ENCODE data around the gene RBBP8NL. TPM values are rescaled to one million over a fixed set of nuclear protein-coding genes. Genes with fewer than 3 reads are reported as not detected.

Gene RBBP8NL
- total RNA-seq, 8 experiments from 2014 or later, result 0.05 to 0.24 (median 0.17) TPM; not detected in 4

GRCh38 chr20:62388839-62389600, 38.3 kb downstream of the RBBP8NL start:
- Histone ChIP-seq H3K4me1 (replicated peaks in 1 of 2) (peaks cover 9 to 15% of the 10 kb centered on the region in 2 donors), H3K4me3 (peak overlapping the region in 1 of 5 donors; percentile 79), H3K27ac (no peak overlapping the region)
- WGBS, 10 experiments, result 20 to 100% (median 88%) methylated on average over 1 to 9 of the region's 11 CpGs; no CpG with 5 or more reads in 2 of the 10 experiments
- no peak for ATAC-seq (replicated peaks in 6 of 8)
- in situ Hi-C loops (cut with MboI; ENCODE audit: low pct_unique_long_range_greater_than_20kb in 2 of 9, low sequenced_read_pairs in 9 of 9, unreplicated experiment in 9 of 9), result loop anchor here in 3 of 9 experiments (10.0 to 25.0 kb wide), 3 partner anchors 84 to 202 kb away; partner anchors contain the start of genes ADRM1 (in 1 of the 3) and MTG2 (in 1 of the 3)

- peak overlapping the region; percentile 79 to 97 (median 87) for H3K4me3 ChIP-seq
- ATAC-seq (replicated peaks in 6 of 8), result no peak
- H3K4me1 ChIP-seq (replicated peaks in 1 of 2), result peaks cover 9 to 15% of the 10 kb centered on the region in 2 donors
- H3K27ac ChIP-seq, result peak overlapping the region in 1 of 2 donors; percentile 91
- in situ Hi-C loops (cut with MboI; ENCODE audit: low pct_unique_long_range_greater_than_20kb in 2 of 9, low sequenced_read_pairs in 9 of 9, unreplicated experiment in 9 of 9), result loop anchor here in 3 of 9 experiments (10.0 to 25.0 kb wide), 3 partner anchors 83 to 201 kb away; partner anchors contain the start of genes ADRM1 (in 1 of the 3) and MTG2 (in 1 of the 3)
- WGBS, 10 experiments, result 18 to 100% (median 84%) methylated on average over 1 to 12 of the region's 20 CpGs
Measured at GRCh38 chr20:62387933-62388635, 39.3 kb downstream of the RBBP8NL start.

GRCh38 chr20:62387219-62387913, 40.0 kb downstream of the RBBP8NL start:
- Histone ChIP-seq H3K4me3 (peak overlapping the region; percentile 79 to 97 (median 87)), H3K27ac (peak overlapping the region; percentile 91 to 92), H3K4me1 (replicated peaks in 1 of 2) (peaks cover 11 to 15% of the 10 kb centered on the region in 2 donors)
- in situ Hi-C loops (cut with MboI; ENCODE audit: low pct_unique_long_range_greater_than_20kb in 2 of 9, low sequenced_read_pairs in 9 of 9, unreplicated experiment in 9 of 9), result loop anchor here in 3 of 9 experiments (10.0 to 25.0 kb wide), 3 partner anchors 83 to 200 kb away; partner anchors contain the start of genes ADRM1 (in 1 of the 3) and MTG2 (in 1 of the 3)
- peak in 2 of 8 experiments; percentile 10 to 11 for ATAC-seq (replicated peaks in 6 of 8)
- WGBS, 10 experiments, result 0 to 25% (median 6%) methylated on average over 1 to 7 of the region's 47 CpGs; no CpG with 5 or more reads in 7 of the 10 experiments

GRCh38 chr20:62386383-62387218, 40.7 kb downstream of the RBBP8NL start, which contains the start of gene RPS21:
Gene RPS21, plus strand, starts transcription at chr20:62387103. Its CDS starts 236 bp downstream, at chr20:62387339.
- in situ Hi-C loops (cut with MboI; ENCODE audit: low pct_unique_long_range_greater_than_20kb in 2 of 9, low sequenced_read_pairs in 9 of 9, unreplicated experiment in 9 of 9), result loop anchor here in 3 of 9 experiments (10.0 to 25.0 kb wide), 3 partner anchors 82 to 199 kb away; partner anchors contain the start of genes ADRM1 (in 1 of the 3) and MTG2 (in 1 of the 3)
- H3K4me3 ChIP-seq, result peak within 1 kb of the TSS; percentile 79 to 97 (median 87)
- peak; percentile 75 to 89 (median 85) for ATAC-seq (replicated peaks in 6 of 8)
- peaks cover 11 to 15% of the 10 kb centered on the region in 2 donors for H3K4me1 ChIP-seq (replicated peaks in 1 of 2)
- 0% methylated on average over 1 to 14 of the region's 83 CpGs; no CpG with 5 or more reads in 5 of the 10 experiments for WGBS, 10 experiments
- H3K27ac ChIP-seq, result peak within 1 kb of the TSS; percentile 91 to 92

- in situ Hi-C loops (cut with MboI; ENCODE audit: low pct_unique_long_range_greater_than_20kb in 2 of 9, low sequenced_read_pairs in 9 of 9, unreplicated experiment in 9 of 9), result loop anchor here in 3 of 9 experiments (10.0 to 25.0 kb wide), 3 partner anchors 78 to 195 kb away; partner anchors contain the start of genes ADRM1 (in 1 of the 3) and MTG2 (in 1 of the 3)
- Histone ChIP-seq H3K4me1 (replicated peaks in 1 of 2) (peaks cover 7% of the 10 kb centered on the region in 2 donors), H3K4me3 (peak overlapping the region in 1 of 5 donors; percentile 15), H3K27ac (no peak overlapping the region)
- ATAC-seq (replicated peaks in 6 of 8), result peak; percentile 37 to 79 (median 72)
- 10 to 72% (median 71%) methylated on average over 2 to 9 of the region's 18 CpGs; no CpG with 5 or more reads in 5 of the 10 experiments for WGBS, 10 experiments
Measured at GRCh38 chr20:62382306-62383198, 44.8 kb downstream of the RBBP8NL start.

GRCh38 chr20:62381842-62382241, 45.5 kb downstream of the RBBP8NL start:
- Histone ChIP-seq H3K4me1 (replicated peaks in 1 of 2) (peaks cover 7% of the 10 kb centered on the region in 2 donors), H3K4me3 (no peak overlapping the region), H3K27ac (no peak overlapping the region)
- in situ Hi-C loops (cut with MboI; ENCODE audit: low pct_unique_long_range_greater_than_20kb in 2 of 9, low sequenced_read_pairs in 9 of 9, unreplicated experiment in 9 of 9), result loop anchor here in 3 of 9 experiments (10.0 to 25.0 kb wide), 3 partner anchors 77 to 195 kb away; partner anchors contain the start of genes ADRM1 (in 1 of the 3) and MTG2 (in 1 of the 3)
- no peak for ATAC-seq (replicated peaks in 6 of 8)
- 67 to 100% (median 88%) methylated on average over 2 to 6 of the region's 6 CpGs; no CpG with 5 or more reads in 3 of the 10 experiments for WGBS, 10 experiments

GRCh38 chr20:62381202-62381797, 46.0 kb downstream of the RBBP8NL start:
- ATAC-seq (replicated peaks in 6 of 8), result peak in 3 of 8 experiments; percentile 21 to 25 (median 23)
- WGBS, 10 experiments, result 80 to 100% (median 90%) methylated on average over 3 to 6 of the region's 16 CpGs; no CpG with 5 or more reads in 6 of the 10 experiments
- Histone ChIP-seq H3K27ac (no peak overlapping the region), H3K4me1 (replicated peaks in 1 of 2) (peaks cover 8 to 11% of the 10 kb centered on the region in 2 donors), H3K4me3 (no peak overlapping the region)
- in situ Hi-C loops (cut with MboI; ENCODE audit: low pct_unique_long_range_greater_than_20kb in 2 of 9, low sequenced_read_pairs in 9 of 9, unreplicated experiment in 9 of 9), result loop anchor here in 3 of 9 experiments (10.0 to 25.0 kb wide), 3 partner anchors 76 to 194 kb away; partner anchors contain the start of genes ADRM1 (in 1 of the 3) and MTG2 (in 1 of the 3)

- 71% methylated on average over 5 of the region's 22 CpGs; no CpG with 5 or more reads in 9 of the 10 experiments for WGBS, 10 experiments
- Histone ChIP-seq H3K4me1 (replicated peaks in 1 of 2) (peaks cover 15 to 22% of the 10 kb centered on the region in 2 donors), H3K27ac (no peak overlapping the region), H3K4me3 (no peak overlapping the region)
- ATAC-seq (replicated peaks in 6 of 8), result no peak
- in situ Hi-C loops (cut with MboI; ENCODE audit: low pct_unique_long_range_greater_than_20kb in 2 of 9, low sequenced_read_pairs in 9 of 9, unreplicated experiment in 9 of 9), result loop anchor here in 2 of 9 experiments (25.0 kb wide), 2 partner anchors 91 to 191 kb away; partner anchors contain the start of gene MTG2 (in 1 of the 2)
Measured at GRCh38 chr20:62378215-62378614, 49.1 kb downstream of the RBBP8NL start.

- in situ Hi-C loops (cut with MboI; ENCODE audit: low pct_unique_long_range_greater_than_20kb in 2 of 9, low sequenced_read_pairs in 9 of 9, unreplicated experiment in 9 of 9), result loop anchor here in 2 of 9 experiments (25.0 kb wide), 2 partner anchors 90 to 190 kb away; partner anchors contain the start of gene MTG2 (in 1 of the 2)
- peak in 2 of 8 experiments; percentile 21 to 26 for ATAC-seq (replicated peaks in 6 of 8)
- no peak overlapping the region for H3K4me3 ChIP-seq
- 80 to 100% (median 100%) methylated on average over 1 to 2 of the region's 15 CpGs; no CpG with 5 or more reads in 7 of the 10 experiments for WGBS, 10 experiments
- no peak overlapping the region for H3K27ac ChIP-seq
- peaks cover 15 to 22% of the 10 kb centered on the region in 2 donors for H3K4me1 ChIP-seq (replicated peaks in 1 of 2)
Measured at GRCh38 chr20:62377615-62378178, 49.6 kb downstream of the RBBP8NL start.

All from motor neuron (in vitro differentiated cells).